ENCODE data around the gene CAPN1. TPM values are rescaled to one million over a fixed set of nuclear protein-coding genes. Genes with fewer than 3 reads are reported as not detected.

CAPN1 gene
- total RNA-seq, 1 donor = 102 TPM

GRCh38 chr11:65133724-65134123, 48.0 kb upstream of the CAPN1 start:
- Histone ChIP-seq H3K4me3 (ENCODE audit: insufficient read depth, low read length) (peak overlapping the region; percentile 96), H3K9me3 (ENCODE audit: low read depth, low read length) (no peaks in the 10 kb centered on the region), H3K27me3 (ENCODE audit: insufficient read depth, low read length) (no peaks in the 10 kb centered on the region), H3K79me2 (ENCODE audit: insufficient read depth, low read length) (peaks cover 52% of the 10 kb centered on the region), H3K4me1 (ENCODE audit: insufficient read depth, low read length) (peaks cover 18% of the 10 kb centered on the region), H3K4me2 (ENCODE audit: insufficient read depth, low read length) (peak overlapping the region; percentile 85), H4K20me1 (ENCODE audit: insufficient read depth, low read length) (peaks cover 34% of the 10 kb centered on the region), H3K27ac (ENCODE audit: low read depth, low read length) (peak overlapping the region; percentile 99), H2AFZ (ENCODE audit: low read length) (peak overlapping the region; percentile 93), H3K36me3 (ENCODE audit: insufficient read depth, low read length) (peaks cover 38% of the 10 kb centered on the region)
- peak; percentile 70 for DNase-seq (ENCODE audit: insufficient read length, low spot score, missing footprints)
- TF ChIP-seq CTCF (IDR thresholded peaks at IDR 0.05; ENCODE audit: extremely low read depth, low read depth, low read length) = no peak

- Histone ChIP-seq H3K27ac (ENCODE audit: low read depth, low read length) (peak within 1 kb of the TSS; percentile 99), H3K27me3 (ENCODE audit: insufficient read depth, low read length) (no peaks in the 10 kb centered on the region), H3K36me3 (ENCODE audit: insufficient read depth, low read length) (peaks cover 31% of the 10 kb centered on the region), H2AFZ (ENCODE audit: low read length) (peak within 1 kb of the TSS; percentile 93), H3K4me2 (ENCODE audit: insufficient read depth, low read length) (peak within 1 kb of the TSS; percentile 85), H3K79me2 (ENCODE audit: insufficient read depth, low read length) (peaks cover 52% of the 10 kb centered on the region), H3K9me3 (ENCODE audit: low read depth, low read length) (no peaks in the 10 kb centered on the region), H3K4me3 (ENCODE audit: insufficient read depth, low read length) (peak within 1 kb of the TSS; percentile 96), H4K20me1 (ENCODE audit: insufficient read depth, low read length) (peaks cover 32% of the 10 kb centered on the region), H3K4me1 (ENCODE audit: insufficient read depth, low read length) (peaks cover 18% of the 10 kb centered on the region)
- DNase-seq (ENCODE audit: insufficient read length, low spot score, missing footprints) = peak; percentile 99
- TF ChIP-seq CTCF (IDR thresholded peaks at IDR 0.05; ENCODE audit: extremely low read depth, low read depth, low read length) = no peak
Measured at GRCh38 chr11:65134240-65134951, 47.3 kb upstream of the CAPN1 start, which contains the start of gene SYVN1. TSS of gene SYVN1 (minus strand) at chr11:65134519. CDS start at chr11:65133601, 918 bp downstream.

- peaks cover 32% of the 10 kb centered on the region for H4K20me1 ChIP-seq (ENCODE audit: insufficient read depth, low read length)
- no peaks in the 10 kb centered on the region for H3K9me3 ChIP-seq (ENCODE audit: low read depth, low read length)
- no peak for TF ChIP-seq CTCF (IDR thresholded peaks at IDR 0.05; ENCODE audit: extremely low read depth, low read depth, low read length)
- H2AFZ ChIP-seq (ENCODE audit: low read length) = peak overlapping the region; percentile 93
- peaks cover 18% of the 10 kb centered on the region for H3K4me1 ChIP-seq (ENCODE audit: insufficient read depth, low read length)
- H3K27me3 ChIP-seq (ENCODE audit: insufficient read depth, low read length) = no peaks in the 10 kb centered on the region
- peaks cover 26% of the 10 kb centered on the region for H3K36me3 ChIP-seq (ENCODE audit: insufficient read depth, low read length)
- peak overlapping the region; percentile 96 for H3K4me3 ChIP-seq (ENCODE audit: insufficient read depth, low read length)
- H3K79me2 ChIP-seq (ENCODE audit: insufficient read depth, low read length) = peaks cover 49% of the 10 kb centered on the region
- peak overlapping the region; percentile 99 for H3K27ac ChIP-seq (ENCODE audit: low read depth, low read length)
- DNase-seq (ENCODE audit: insufficient read length, low spot score, missing footprints) = peak; percentile 98
- H3K4me2 ChIP-seq (ENCODE audit: insufficient read depth, low read length) = peak overlapping the region; percentile 85
Measured at GRCh38 chr11:65134952-65135632, 46.6 kb upstream of the CAPN1 start.

- H3K4me3 ChIP-seq (ENCODE audit: insufficient read depth, low read length) = peak overlapping the region; percentile 96
- peak overlapping the region; percentile 99 for H3K27ac ChIP-seq (ENCODE audit: low read depth, low read length)
- peak overlapping the region; percentile 85 for H3K4me2 ChIP-seq (ENCODE audit: insufficient read depth, low read length)
- no peaks in the 10 kb centered on the region for H3K27me3 ChIP-seq (ENCODE audit: insufficient read depth, low read length)
- H4K20me1 ChIP-seq (ENCODE audit: insufficient read depth, low read length) = peaks cover 31% of the 10 kb centered on the region
- H3K4me1 ChIP-seq (ENCODE audit: insufficient read depth, low read length) = peaks cover 18% of the 10 kb centered on the region
- peak overlapping the region; percentile 78 for H2AFZ ChIP-seq (ENCODE audit: low read length)
- peaks cover 22% of the 10 kb centered on the region for H3K36me3 ChIP-seq (ENCODE audit: insufficient read depth, low read length)
- no peak for DNase-seq (ENCODE audit: insufficient read length, low spot score, missing footprints)
- no peaks in the 10 kb centered on the region for H3K9me3 ChIP-seq (ENCODE audit: low read depth, low read length)
- no peak for TF ChIP-seq CTCF (IDR thresholded peaks at IDR 0.05; ENCODE audit: extremely low read depth, low read depth, low read length)
- H3K79me2 ChIP-seq (ENCODE audit: insufficient read depth, low read length) = peaks cover 45% of the 10 kb centered on the region
Measured at GRCh38 chr11:65135633-65136145, 46.0 kb upstream of the CAPN1 start.
